Ascending aorta (tissue), 2 donors: Measurements from ENCODE around the gene TTC24. TPM values are rescaled to one million over a fixed set of nuclear protein-coding genes. Genes with fewer than 3 reads are reported as not detected.

ENCODE experiments used
- DNase-seq, 2 donors: peaks; one replicate each; pipeline ENCODE4 v3.0.0-alpha.2; 2019; ENCODE audit warnings: low spot score in 2 of 2
- H3K27ac ChIP-seq, 2 donors: fragments of 200-600 bp; sonication (generic); one replicate each; pipeline ENCODE4 v1.5.1; 2016 to 2017; ENCODE audit warnings: mild to moderate bottlenecking in 1 of 2
- H3K27me3 ChIP-seq: fragments of 200-600 bp; sonication (generic); one replicate; pipeline ENCODE4 v1.5.1; 2017
- H3K36me3 ChIP-seq, 2 donors: fragments of 200-600 bp; sonication (generic); one replicate each; pipeline ENCODE4 v1.5.1; 2016
- H3K4me1 ChIP-seq, 2 donors: fragments of 200-600 bp; sonication (generic); one replicate each; pipeline ENCODE4 v1.5.1; 2016 to 2017; ENCODE audit warnings: mild to moderate bottlenecking in 1 of 2
- H3K4me3 ChIP-seq, 2 donors: fragments of 200-600 bp; sonication (generic); one replicate each; pipeline ENCODE4 v1.5.1; 2016 to 2017; ENCODE audit warnings: mild to moderate bottlenecking in 1 of 2
- H3K9me3 ChIP-seq, 2 donors: fragments of 200-600 bp; sonication (generic); one replicate each; pipeline ENCODE4 v1.5.1; 2016
- intact Hi-C: fragments of 100-400 bp; cut with DNase I; formaldehyde crosslinking; loops from one replicate; pipeline ENCODE4 v1.15.1; 2023
- total RNA-seq: library from RNA; depleted of rRNA; stranded (reverse); fragments of >200 nt; gene quantifications from one replicate; pipeline ENCODE4 v1.1.0, GENCODE V29; 2016
- TF ChIP-seq, protein P1 (sequence below), 3 experiments: fragments of 200-600 bp in 2 of 3; fragments of 450-650 bp in 1 of 3; sonication (generic) in 2 of 3; IDR thresholded peaks; one replicate each; pipeline ENCODE4 v1.5.1; 2016 to 2019; ENCODE audit warnings: antibody characterized with exemption in 3 of 3, mild to moderate bottlenecking in 1 of 3, moderate library complexity in 1 of 3

TTC24 gene
- total RNA-seq, 1 donor from 2014 or later, result not detected

DNA sequence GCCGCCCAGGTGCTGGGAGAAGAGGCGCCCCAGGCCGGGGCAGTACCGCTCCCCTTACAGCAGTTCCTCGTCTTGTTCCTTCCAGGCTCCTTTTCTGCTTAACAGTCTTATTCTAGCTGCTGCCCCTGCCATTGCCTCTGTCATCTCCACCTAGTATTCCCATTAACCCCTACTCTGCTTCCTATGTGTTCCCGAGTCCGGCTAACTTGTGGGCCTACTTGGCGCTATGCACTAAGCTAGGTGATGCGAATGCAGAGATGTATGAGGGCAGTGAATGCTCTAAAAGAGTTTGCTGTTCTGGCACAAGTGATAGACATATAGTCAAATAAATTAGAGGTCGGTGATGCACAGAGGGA lies 6.9 kb upstream of the TTC24 start:
- no peaks in the 10 kb centered on the region for H3K9me3 ChIP-seq
- H3K27ac ChIP-seq, result no peak overlapping the region
- H3K36me3 ChIP-seq, result no peaks in the 10 kb centered on the region
- DNase-seq, result no peak
- peak overlapping the region; percentile 27 to 54 for H3K4me3 ChIP-seq
- no peaks in the 10 kb centered on the region for H3K27me3 ChIP-seq
- intact Hi-C loops, result loop anchor here (2.0 kb wide), 2 partner anchors 62 to 116 kb away; no protein-coding TSS in a partner anchor
- peaks cover 0 to 5% of the 10 kb centered on the region in 2 donors for H3K4me1 ChIP-seq
- TF ChIP-seq, protein P1, sequence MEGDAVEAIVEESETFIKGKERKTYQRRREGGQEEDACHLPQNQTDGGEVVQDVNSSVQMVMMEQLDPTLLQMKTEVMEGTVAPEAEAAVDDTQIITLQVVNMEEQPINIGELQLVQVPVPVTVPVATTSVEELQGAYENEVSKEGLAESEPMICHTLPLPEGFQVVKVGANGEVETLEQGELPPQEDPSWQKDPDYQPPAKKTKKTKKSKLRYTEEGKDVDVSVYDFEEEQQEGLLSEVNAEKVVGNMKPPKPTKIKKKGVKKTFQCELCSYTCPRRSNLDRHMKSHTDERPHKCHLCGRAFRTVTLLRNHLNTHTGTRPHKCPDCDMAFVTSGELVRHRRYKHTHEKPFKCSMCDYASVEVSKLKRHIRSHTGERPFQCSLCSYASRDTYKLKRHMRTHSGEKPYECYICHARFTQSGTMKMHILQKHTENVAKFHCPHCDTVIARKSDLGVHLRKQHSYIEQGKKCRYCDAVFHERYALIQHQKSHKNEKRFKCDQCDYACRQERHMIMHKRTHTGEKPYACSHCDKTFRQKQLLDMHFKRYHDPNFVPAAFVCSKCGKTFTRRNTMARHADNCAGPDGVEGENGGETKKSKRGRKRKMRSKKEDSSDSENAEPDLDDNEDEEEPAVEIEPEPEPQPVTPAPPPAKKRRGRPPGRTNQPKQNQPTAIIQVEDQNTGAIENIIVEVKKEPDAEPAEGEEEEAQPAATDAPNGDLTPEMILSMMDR (IDR thresholded peaks at IDR 0.05), result no peak

DNA sequence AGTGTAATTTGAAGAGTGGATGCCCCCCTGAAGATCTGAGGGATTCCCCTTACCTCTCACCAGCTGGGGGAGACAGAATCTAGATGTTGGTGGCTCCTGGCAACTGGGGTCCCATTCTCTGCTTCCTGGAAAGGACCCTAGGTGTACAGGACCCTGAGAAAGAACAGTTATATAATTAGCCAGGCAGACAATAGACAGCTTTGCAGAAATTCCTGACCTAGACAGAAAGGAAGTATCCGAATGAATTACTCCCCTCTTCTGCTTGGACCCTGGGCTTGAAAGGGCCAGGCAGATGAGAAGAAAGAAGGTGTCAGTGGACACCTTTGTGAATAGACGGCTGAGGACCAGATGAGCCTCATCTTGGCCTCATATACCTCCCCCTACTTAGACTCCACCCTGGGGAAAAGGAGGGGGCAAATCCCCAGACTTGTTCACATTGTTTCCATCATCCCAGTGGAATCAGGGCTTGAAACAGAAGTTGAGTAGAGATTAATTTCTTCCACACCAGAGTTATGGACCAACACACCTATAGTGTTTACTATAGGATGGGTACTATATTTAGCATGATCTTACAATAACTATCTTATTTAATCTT lies 5.4 kb upstream of the TTC24 start:
- TF ChIP-seq, protein P1 (IDR thresholded peaks at IDR 0.05), result no peak
- peaks cover 0 to 5% of the 10 kb centered on the region in 2 donors for H3K4me1 ChIP-seq
- intact Hi-C loops, result no loop called here
- no peak for DNase-seq
- H3K27ac ChIP-seq, result no peak overlapping the region
- no peak overlapping the region for H3K4me3 ChIP-seq
- H3K27me3 ChIP-seq, result no peaks in the 10 kb centered on the region
- H3K36me3 ChIP-seq, result no peaks in the 10 kb centered on the region
- no peaks in the 10 kb centered on the region for H3K9me3 ChIP-seq

DNA sequence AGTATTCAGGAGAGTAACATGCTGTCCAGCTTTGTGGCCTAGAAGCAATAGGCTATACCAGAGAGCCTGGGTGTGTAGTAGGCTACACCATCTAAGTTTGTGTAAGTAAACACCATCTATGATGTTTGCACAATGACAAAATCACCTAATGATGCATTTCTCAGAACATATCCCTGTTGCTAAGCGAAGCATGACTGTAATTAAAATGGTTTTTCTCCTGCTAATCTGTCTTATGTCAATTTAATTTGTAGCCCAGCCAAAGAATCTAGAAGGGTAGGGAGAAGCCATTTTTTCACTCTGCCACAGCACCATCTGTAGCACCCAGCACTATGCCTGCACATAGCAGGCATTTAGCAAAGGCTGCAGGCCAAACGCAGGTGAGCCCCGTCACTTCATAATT lies 2.0 kb upstream of the TTC24 start:
- Histone ChIP-seq H3K27me3 (no peaks in the 10 kb centered on the region), H3K27ac (no peak overlapping the region), H3K36me3 (no peaks in the 10 kb centered on the region), H3K9me3 (no peaks in the 10 kb centered on the region), H3K4me3 (no peak overlapping the region), H3K4me1 (no peaks in the 10 kb centered on the region)
- peak in 1 of 2 donors; percentile 35 for DNase-seq
- intact Hi-C loops, result no loop called here
- TF ChIP-seq, protein P1 (IDR thresholded peaks at IDR 0.05), result no peak

DNA sequence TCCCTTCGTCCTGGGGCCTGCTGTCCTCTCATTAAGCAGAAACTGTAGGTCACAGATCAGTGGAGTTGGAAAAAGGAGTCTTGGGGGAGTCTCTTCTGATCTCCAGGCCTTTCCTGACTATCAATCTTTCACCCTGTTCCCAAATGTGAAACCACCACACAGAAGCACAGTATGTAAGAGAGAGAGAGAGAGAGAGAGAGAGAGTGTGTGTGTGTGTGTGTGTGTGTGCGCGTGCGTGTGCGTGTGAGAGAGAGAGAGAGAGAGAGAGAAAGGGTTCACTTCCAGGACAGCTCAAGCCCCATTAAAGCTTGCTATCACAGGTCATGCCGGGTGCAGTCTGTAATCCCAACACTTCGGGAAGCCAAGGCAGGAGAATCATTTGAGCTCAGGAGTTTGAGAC lies 1.5 kb upstream of the TTC24 start:
- Histone ChIP-seq H3K4me1 (no peaks in the 10 kb centered on the region), H3K36me3 (no peaks in the 10 kb centered on the region), H3K9me3 (no peaks in the 10 kb centered on the region), H3K27ac (no peak overlapping the region), H3K27me3 (no peaks in the 10 kb centered on the region), H3K4me3 (no peak overlapping the region)
- TF ChIP-seq, protein P1 (IDR thresholded peaks at IDR 0.05), result no peak
- intact Hi-C loops, result no loop called here
- no peak for DNase-seq

DNA sequence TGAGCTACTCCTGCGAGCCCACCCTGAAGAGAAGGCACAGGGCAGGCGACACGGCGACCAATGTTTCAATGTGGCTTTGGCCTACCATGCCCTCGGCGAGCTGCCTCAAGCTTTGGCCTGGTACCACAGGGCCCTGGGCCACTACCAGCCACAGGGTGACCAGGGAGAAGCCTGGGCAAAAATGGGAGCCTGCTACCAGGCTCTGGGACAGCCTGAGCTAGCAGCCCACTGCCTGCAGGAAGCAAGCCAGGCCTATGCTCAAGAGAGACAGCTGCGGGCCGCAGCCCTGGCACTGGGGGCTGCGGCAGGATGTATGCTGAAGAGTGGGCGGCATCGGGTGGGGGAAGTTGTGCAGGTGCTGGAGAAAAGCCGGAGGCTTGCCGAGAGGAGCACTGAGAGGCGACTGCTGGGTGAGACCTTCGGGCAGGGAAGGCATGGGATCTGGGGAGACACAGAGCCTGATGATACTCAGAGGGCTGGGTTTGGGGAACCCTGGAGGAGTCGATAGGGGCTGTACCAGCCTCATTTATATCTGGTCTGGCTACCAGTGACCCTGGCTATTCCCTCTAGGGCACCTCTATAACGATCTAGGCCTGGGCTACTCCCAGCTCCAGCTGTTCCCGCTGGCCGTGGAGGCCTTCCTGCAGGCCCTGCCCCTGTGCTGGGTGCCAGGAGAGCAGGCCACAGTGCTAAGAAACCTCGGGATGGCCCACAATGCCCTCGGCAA lies 2.3 kb downstream of the TTC24 start:
- intact Hi-C loops, result no loop called here
- H3K27ac ChIP-seq, result no peak overlapping the region
- peaks cover 0 to 3% of the 10 kb centered on the region in 2 donors for H3K4me1 ChIP-seq
- no peaks in the 10 kb centered on the region for H3K36me3 ChIP-seq
- TF ChIP-seq, protein P1 (IDR thresholded peaks at IDR 0.05), result no peak
- no peaks in the 10 kb centered on the region for H3K27me3 ChIP-seq
- H3K9me3 ChIP-seq, result no peaks in the 10 kb centered on the region
- peak in 1 of 2 donors; percentile 57 for DNase-seq
- H3K4me3 ChIP-seq, result no peak overlapping the region
